Epithelial cell of proximal tubule (primary cell): Measurements from ENCODE around the gene PTPN11. TPM values are rescaled to one million over a fixed set of nuclear protein-coding genes. Genes with fewer than 3 reads are reported as not detected.
"Not testable (repeated sequence)": the region's sequence is repeated elsewhere in the genome, so short reads cannot be mapped to it uniquely, and the experiment has no call there.

Source experiments
- DNase-seq: peaks from one replicate; pipeline ENCODE4 v3.0.0-alpha.2; 2011; ENCODE audit warnings: low read depth
- H3K4me3 ChIP-seq: 2 replicates; pipeline ENCODE4 v1.5.1; 2011; ENCODE audit warnings: low read depth, mild to moderate bottlenecking, low read length
- CTCF ChIP-seq: conservative IDR thresholded peaks from 2 replicates; pipeline ENCODE4 v1.5.1; 2012; ENCODE audit warnings: low read depth, mild to moderate bottlenecking, low read length
- total RNA-seq: library from RNA; depleted of rRNA; stranded (reverse); fragments of >200 nt; gene quantifications from 2 replicates; pipeline ENCODE4 v1.2.3, GENCODE V29; 2015

PTPN11 gene
- total RNA-seq, 1 donor from 2014 or later, result 80.5 TPM

GRCh38 chr12:112424126-112424525 lies 5.4 kb downstream of the PTPN11 start:
- no peak overlapping the region for H3K4me3 ChIP-seq
- TF ChIP-seq CTCF, result no peak
- DNase-seq, result no peak

GRCh38 chr12:112425582-112426382 lies 7.0 kb downstream of the PTPN11 start:
- no peak for TF ChIP-seq CTCF
- DNase-seq, result no peak
- no peak overlapping the region for H3K4me3 ChIP-seq

- no peak for TF ChIP-seq CTCF
- no peak overlapping the region for H3K4me3 ChIP-seq
- DNase-seq, result no peak
Measured at GRCh38 chr12:112427760-112428159, 9.0 kb downstream of the PTPN11 start.

- H3K4me3 ChIP-seq, result no peak overlapping the region
- TF ChIP-seq CTCF, result no peak
- no peak for DNase-seq
Measured at GRCh38 chr12:112430929-112431328, 12.2 kb downstream of the PTPN11 start.

- TF ChIP-seq CTCF, result no peak
- no peak overlapping the region for H3K4me3 ChIP-seq
- DNase-seq, result no peak
Measured at GRCh38 chr12:112431965-112432364, 13.2 kb downstream of the PTPN11 start.

GRCh38 chr12:112433551-112433950 lies 14.8 kb downstream of the PTPN11 start:
- H3K4me3 ChIP-seq, result no peak overlapping the region
- DNase-seq, result no peak
- TF ChIP-seq CTCF, result no peak

GRCh38 chr12:112438645-112439044 lies 19.9 kb downstream of the PTPN11 start:
- H3K4me3 ChIP-seq, DNase-seq: not testable (repeated sequence)
